HepG2 (cell line): ENCODE data around the gene NOS1AP. TPM values are rescaled to one million over a fixed set of nuclear protein-coding genes. Genes with fewer than 3 reads are reported as not detected.

Experiments
- ARNT2 ChIP-seq: sonication (generic); formaldehyde crosslinking; IDR thresholded peaks from 2 replicates; pipeline ENCODE4 v1.8.0; 2022; ENCODE audit warnings: mild to moderate bottlenecking, low read depth, missing genetic modification reagents, moderate library complexity
- BORCS8-MEF2B ChIP-seq: sonication (generic); formaldehyde crosslinking; IDR thresholded peaks from 2 replicates; pipeline ENCODE4 v1.8.0; 2022; ENCODE audit warnings: mild to moderate bottlenecking, missing genetic modification reagents
- CREBL2 ChIP-seq: sonication (generic); formaldehyde crosslinking; IDR thresholded peaks from 2 replicates; pipeline ENCODE4 v1.8.1; 2023; ENCODE audit warnings: missing genetic modification reagents, mild to moderate bottlenecking, borderline replicate concordance
- GFI1 ChIP-seq: sonication (generic); formaldehyde crosslinking; IDR thresholded peaks from 2 replicates; pipeline ENCODE4 v1.5.0; 2020; ENCODE audit warnings: missing genetic modification reagents, mild to moderate bottlenecking, borderline replicate concordance
- GTF2F1 ChIP-seq: fragments of 150-350 bp; IDR thresholded peaks from 2 replicates; pipeline ENCODE4 v1.6.1; 2014; ENCODE audit warnings: low read length
- HDAC1 ChIP-seq: sonication (generic); formaldehyde crosslinking; IDR thresholded peaks from 2 replicates; pipeline ENCODE4 v1.5.1; 2020; ENCODE audit warnings: mild to moderate bottlenecking, missing genetic modification reagents
- PAWR ChIP-seq: sonication (generic); formaldehyde crosslinking; IDR thresholded peaks from 2 replicates; pipeline ENCODE4 v1.4.0; 2020; ENCODE audit warnings: missing genetic modification reagents, mild to moderate bottlenecking, borderline replicate concordance
- PLSCR1 ChIP-seq: sonication (generic); formaldehyde crosslinking; IDR thresholded peaks from 2 replicates; pipeline ENCODE4 v1.5.0; 2020; ENCODE audit warnings: missing genetic modification reagents, mild to moderate bottlenecking, borderline replicate concordance
- SRSF9 ChIP-seq: fragments of 200-400 bp; formaldehyde crosslinking; IDR thresholded peaks from 2 replicates; pipeline ENCODE4 v1.6.1; 2018; ENCODE audit warnings: borderline replicate concordance, mild to moderate bottlenecking, low read depth, low read length; ENCODE audit not compliant: insufficient read depth, poor library complexity, severe bottlenecking
- SRY ChIP-seq: sonication (generic); formaldehyde crosslinking; IDR thresholded peaks from 2 replicates; pipeline ENCODE4 v1.8.0; 2022; ENCODE audit warnings: mild to moderate bottlenecking, missing genetic modification reagents
- THAP8 ChIP-seq: sonication (generic); formaldehyde crosslinking; IDR thresholded peaks from 2 replicates; pipeline ENCODE4 v1.5.1; 2020; ENCODE audit warnings: missing genetic modification reagents, mild to moderate bottlenecking, borderline replicate concordance
- YY1 ChIP-seq: IDR thresholded peaks from 2 replicates; pipeline ENCODE4 v1.6.1; 2011; ENCODE audit warnings: low read length, low read depth, moderate library complexity, mild to moderate bottlenecking; ENCODE audit not compliant: insufficient read depth, insufficient replicate concordance
- ZBTB33 ChIP-seq: sonication (generic); formaldehyde crosslinking; IDR thresholded peaks from 2 replicates; pipeline ENCODE4 v1.4.0; 2020; ENCODE audit warnings: missing genetic modification reagents
- ZNF276 ChIP-seq: sonication (generic); formaldehyde crosslinking; IDR thresholded peaks from 2 replicates; pipeline ENCODE4 v1.4.0; 2020; ENCODE audit warnings: mild to moderate bottlenecking, low read depth, missing genetic modification reagents
- ZNF280D ChIP-seq: sonication (generic); formaldehyde crosslinking; IDR thresholded peaks from 2 replicates; pipeline ENCODE4 v1.5.1; 2020; ENCODE audit warnings: mild to moderate bottlenecking, missing genetic modification reagents
- ZNF891 ChIP-seq: sonication (generic); formaldehyde crosslinking; IDR thresholded peaks from 2 replicates; pipeline ENCODE4 v1.5.0; 2020; ENCODE audit warnings: mild to moderate bottlenecking, missing genetic modification reagents
- polyA plus RNA-seq, 8 experiments: library from polyadenylated mRNA; depleted of rRNA in 3 of 8; stranded (reverse) in 7 of 8; unstranded in 1 of 8; fragments of >200 nt; fragmentation: Illumina TruSeq in 4 of 8; extraction: Trizol in 4 of 8; gene quantifications; 2 replicates each; pipeline versions ENCODE4 v1.2.1 to v1.2.3, GENCODE V29; 2011 to 2016; ENCODE audit warnings: low read depth in 4 of 8, missing spikeins in 1 of 8, mixed read lengths in 1 of 8; ENCODE audit not compliant: insufficient read depth in 1 of 8
- total RNA-seq, 5 experiments: library from RNA; depleted of rRNA; stranded (reverse); fragments of >200 nt; fragmentation: Illumina TruSeq; extraction: Trizol; gene quantifications; 2 replicates each; pipeline ENCODE4 v1.2.3, GENCODE V29; 2016; ENCODE audit warnings: low read depth in 1 of 5

NOS1AP gene
- total and polyA plus RNA-seq, 2 of the 13 experiments (the other 11 are each of a cell fraction or from before 2014, with no cell fraction given) = 2.0 to 3.3 TPM

GRCh38 chr1:162235241-162235800 is 165.8 kb downstream of the NOS1AP start (continued):
- no peak for TF ChIP-seq PLSCR1 (CRISPR knock-in tag)
- no peak for TF ChIP-seq ZNF276 (CRISPR knock-in tag)
- no peak for TF ChIP-seq ARNT2 (CRISPR knock-in tag)
- TF ChIP-seq YY1 = no peak
- no peak for TF ChIP-seq BORCS8-MEF2B (CRISPR knock-in tag)
- no peak for TF ChIP-seq SRSF9
- TF ChIP-seq ZNF891 (CRISPR knock-in tag) = no peak
- peak; percentile 88 for TF ChIP-seq ZBTB33 (CRISPR knock-in tag)
- no peak for TF ChIP-seq GTF2F1
- no peak for TF ChIP-seq GFI1 (CRISPR knock-in tag)
- TF ChIP-seq CREBL2 (CRISPR knock-in tag) = no peak
- TF ChIP-seq ZNF280D = peak; percentile 45; the same call in 1 of the 2 replicates
- TF ChIP-seq PAWR = no peak
- TF ChIP-seq THAP8 = no peak
- TF ChIP-seq SRY (CRISPR knock-in tag) = no peak
- peak; percentile 52; the same call in 1 of the 2 replicates for TF ChIP-seq HDAC1
